Neuronal stem cell (in vitro differentiated cells): ENCODE data around the gene FBXO39.
A peak's percentile ranks its signal among the peaks of the same experiment; 100 is the strongest.

Experiments
- DNase-seq: peaks from one replicate; pipeline ENCODE4 v3.0.0-alpha.2; 2013; ENCODE audit warnings: low spot score
- H2AFZ ChIP-seq: one replicate; pipeline ENCODE4 v1.6.1; 2013; ENCODE audit warnings: mild to moderate bottlenecking, low read length, inconsistent platforms
- H2AK5ac ChIP-seq: 2 replicates; pipeline ENCODE4 v1.6.1; 2013; ENCODE audit warnings: low read depth, mild to moderate bottlenecking, inconsistent platforms, low read length, moderate library complexity, mixed read lengths
- H2BK120ac ChIP-seq: 2 replicates; pipeline ENCODE4 v1.6.1; 2013; ENCODE audit warnings: low read depth, mild to moderate bottlenecking, inconsistent platforms, low read length, moderate library complexity, mixed read lengths
- H2BK12ac ChIP-seq: one replicate; pipeline ENCODE4 v1.6.1; 2013; ENCODE audit warnings: low read length, inconsistent platforms
- H2BK15ac ChIP-seq: 2 replicates; pipeline ENCODE4 v1.6.1; 2013; ENCODE audit warnings: mild to moderate bottlenecking, low read length, inconsistent platforms, mixed read lengths
- H2BK5ac ChIP-seq: one replicate; pipeline ENCODE4 v1.6.1; 2013; ENCODE audit warnings: inconsistent platforms, mild to moderate bottlenecking, low read length, moderate library complexity
- H3K14ac ChIP-seq: one replicate; pipeline ENCODE4 v1.6.1; 2013; ENCODE audit warnings: low read length, inconsistent platforms
- H3K18ac ChIP-seq: 2 replicates; pipeline ENCODE4 v1.6.1; 2013; ENCODE audit warnings: low read length, inconsistent platforms
- H3K23ac ChIP-seq: 2 replicates; pipeline ENCODE4 v1.6.1; 2013; ENCODE audit warnings: low read depth, mild to moderate bottlenecking, mixed read lengths, low read length, inconsistent platforms; ENCODE audit not compliant: poor library complexity
- H3K27ac ChIP-seq: replicated peaks from 3 replicates; pipeline ENCODE4 v1.5.1; 2013; ENCODE audit warnings: low read length, inconsistent platforms
- H3K27me3 ChIP-seq, 3 experiments: 2 replicates each; pipeline ENCODE4 v1.6.1; 2013; ENCODE audit warnings: low read length in 3 of 3, mild to moderate bottlenecking in 2 of 3, inconsistent platforms in 1 of 3, low read depth in 1 of 3, mixed read lengths in 1 of 3, moderate library complexity in 1 of 3; ENCODE audit not compliant: control insufficient read depth in 3 of 3, insufficient read depth in 3 of 3
- H3K36me3 ChIP-seq, 2 donors: replicated peaks in 1 of 2; 2 replicates each; pipeline ENCODE4 v1.6.1; 2013; ENCODE audit warnings: low read length in 2 of 2; ENCODE audit not compliant: control insufficient read depth in 2 of 2, insufficient read depth in 2 of 2
- H3K4ac ChIP-seq: 2 replicates; pipeline ENCODE4 v1.6.1; 2013; ENCODE audit warnings: inconsistent platforms, mild to moderate bottlenecking, low read length, moderate library complexity
- H3K4me1 ChIP-seq, 2 donors: 1 replicate in 1 of 2; 2 replicates in 1 of 2; pipeline ENCODE4 v1.6.1; 2013; ENCODE audit warnings: low read length in 2 of 2, low read depth in 1 of 2; ENCODE audit not compliant: control insufficient read depth in 2 of 2, insufficient read depth in 1 of 2
- H3K4me2 ChIP-seq: one replicate; pipeline ENCODE4 v1.6.1; 2013; ENCODE audit warnings: mild to moderate bottlenecking, low read length, inconsistent platforms; ENCODE audit not compliant: insufficient read depth, poor library complexity, severe bottlenecking
- H3K4me3 ChIP-seq, 2 donors: 2 replicates each; pipeline ENCODE4 v1.5.1; 2013; ENCODE audit warnings: low read length in 2 of 2, mild to moderate bottlenecking in 2 of 2, inconsistent platforms in 1 of 2, moderate library complexity in 1 of 2
- H3K79me1 ChIP-seq: one replicate; pipeline ENCODE4 v1.6.1; 2013; ENCODE audit warnings: low read depth, mild to moderate bottlenecking, inconsistent platforms, low read length, moderate library complexity
- H3K9ac ChIP-seq: one replicate; pipeline ENCODE4 v1.6.1; 2013; ENCODE audit warnings: mild to moderate bottlenecking, low read depth, low read length, inconsistent platforms; ENCODE audit not compliant: poor library complexity
- H3K9me3 ChIP-seq, 2 donors: replicated peaks in 1 of 2; 2 replicates each; pipeline versions ENCODE3 to v1.6.1; 2013; ENCODE audit warnings: low read length in 2 of 2, mild to moderate bottlenecking in 2 of 2, inconsistent platforms in 1 of 2, low read depth in 1 of 2, mixed read lengths in 1 of 2, moderate library complexity in 1 of 2; ENCODE audit not compliant: control insufficient read depth in 2 of 2, insufficient read depth in 1 of 2
- H4K8ac ChIP-seq: one replicate; pipeline ENCODE4 v1.6.1; 2013; ENCODE audit warnings: low read depth, mild to moderate bottlenecking, inconsistent platforms, low read length, moderate library complexity
- H4K91ac ChIP-seq: one replicate; pipeline ENCODE4 v1.6.1; 2013; ENCODE audit warnings: low read length, low read depth, mild to moderate bottlenecking, inconsistent platforms; ENCODE audit not compliant: poor library complexity
- WGBS, 2 donors: extraction: QIAGEN DNeasy Blood & Tissue Kit; methylation state at CpG; one replicate each; pipeline ENCODE4 v1.1.7; 2013; ENCODE audit warnings: missing lambda C conversion rate in 2 of 2, mixed read lengths in 1 of 2; ENCODE audit not compliant: insufficient read length in 2 of 2, insufficient replicate concordance in 1 of 2; ENCODE audit errors: extremely low coverage in 2 of 2; 5-methylcytosine and 5-hydroxymethylcytosine counted together

Gene FBXO39

GRCh38 chr17:6796017-6796886 lies 20.2 kb downstream of the FBXO39 start:
- H3K79me1 ChIP-seq, result no peaks in the 10 kb centered on the region
- H2BK5ac ChIP-seq, result no peak overlapping the region
- WGBS, 2 donors, result no CpG with 5 or more reads among the region's 10 CpGs
- no peak overlapping the region for H3K23ac ChIP-seq
- no peak overlapping the region for H3K4ac ChIP-seq
- no peak overlapping the region for H3K27ac ChIP-seq
- no peak overlapping the region for H3K4me2 ChIP-seq
- DNase-seq, result no peak
- no peak overlapping the region for H3K18ac ChIP-seq
- no peak overlapping the region for H3K4me3 ChIP-seq
- no peak overlapping the region for H2BK120ac ChIP-seq
- H2AFZ ChIP-seq, result no peak overlapping the region
- H2BK12ac ChIP-seq, result no peak overlapping the region
- no peak overlapping the region for H2AK5ac ChIP-seq
- H3K4me1 ChIP-seq, result no peaks in the 10 kb centered on the region
- H3K36me3 ChIP-seq, result no peaks in the 10 kb centered on the region
- no peaks in the 10 kb centered on the region for H3K9me3 ChIP-seq
- H3K27me3 ChIP-seq, result peaks cover 0 to 7% (median 0%) of the 10 kb centered on the region in 3 experiments
- no peak overlapping the region for H4K8ac ChIP-seq
- H4K91ac ChIP-seq, result no peak overlapping the region
- no peak overlapping the region for H3K9ac ChIP-seq
- no peak overlapping the region for H2BK15ac ChIP-seq
- H3K14ac ChIP-seq, result no peak overlapping the region

- no CpG with 5 or more reads among the region's 2 CpGs for WGBS, 2 donors
- no peak overlapping the region for H2BK12ac ChIP-seq
- no peak overlapping the region for H3K4ac ChIP-seq
- H4K8ac ChIP-seq, result no peak overlapping the region
- H3K9me3 ChIP-seq, result no peaks in the 10 kb centered on the region
- H3K79me1 ChIP-seq, result no peaks in the 10 kb centered on the region
- H3K27me3 ChIP-seq, result peaks cover 0 to 7% (median 0%) of the 10 kb centered on the region in 3 experiments
- H2BK15ac ChIP-seq, result no peak overlapping the region
- no peak for DNase-seq
- no peak overlapping the region for H4K91ac ChIP-seq
- no peaks in the 10 kb centered on the region for H3K36me3 ChIP-seq
- no peak overlapping the region for H2BK5ac ChIP-seq
- no peaks in the 10 kb centered on the region for H3K4me1 ChIP-seq
- no peak overlapping the region for H3K9ac ChIP-seq
- H2BK120ac ChIP-seq, result no peak overlapping the region
- no peak overlapping the region for H2AK5ac ChIP-seq
- no peak overlapping the region for H3K4me3 ChIP-seq
- no peak overlapping the region for H3K14ac ChIP-seq
- H3K23ac ChIP-seq, result no peak overlapping the region
- no peak overlapping the region for H3K4me2 ChIP-seq
- no peak overlapping the region for H3K18ac ChIP-seq
- no peak overlapping the region for H3K27ac ChIP-seq
- no peak overlapping the region for H2AFZ ChIP-seq
Measured at GRCh38 chr17:6796887-6797490, 21.0 kb downstream of the FBXO39 start.

GRCh38 chr17:6797718-6798351 lies 21.8 kb downstream of the FBXO39 start:
- H2BK5ac ChIP-seq, result no peak overlapping the region
- no peak overlapping the region for H3K4me3 ChIP-seq
- H3K27me3 ChIP-seq, result no peaks in the 10 kb centered on the region
- H3K14ac ChIP-seq, result no peak overlapping the region
- WGBS, 2 donors, result no CpG with 5 or more reads among the region's 8 CpGs
- H2AFZ ChIP-seq, result peak overlapping the region; percentile 30
- no peak overlapping the region for H3K4ac ChIP-seq
- H3K27ac ChIP-seq, result no peak overlapping the region
- no peaks in the 10 kb centered on the region for H3K4me1 ChIP-seq
- no peak overlapping the region for H2BK120ac ChIP-seq
- DNase-seq, result no peak
- H2BK12ac ChIP-seq, result no peak overlapping the region
- H3K23ac ChIP-seq, result no peak overlapping the region
- no peak overlapping the region for H3K4me2 ChIP-seq
- no peak overlapping the region for H2AK5ac ChIP-seq
- no peaks in the 10 kb centered on the region for H3K9me3 ChIP-seq
- no peak overlapping the region for H3K18ac ChIP-seq
- no peaks in the 10 kb centered on the region for H3K79me1 ChIP-seq
- no peak overlapping the region for H4K91ac ChIP-seq
- no peak overlapping the region for H3K9ac ChIP-seq
- no peak overlapping the region for H2BK15ac ChIP-seq
- H3K36me3 ChIP-seq, result no peaks in the 10 kb centered on the region
- no peak overlapping the region for H4K8ac ChIP-seq

GRCh38 chr17:6799738-6800137 lies 23.7 kb downstream of the FBXO39 start:
- Histone ChIP-seq H2BK120ac (no peak overlapping the region), H2BK15ac (no peak overlapping the region), H4K8ac (no peak overlapping the region), H3K79me1 (no peaks in the 10 kb centered on the region), H2BK5ac (no peak overlapping the region), H3K4me1 (no peaks in the 10 kb centered on the region), H3K14ac (no peak overlapping the region), H4K91ac (no peak overlapping the region), H3K18ac (no peak overlapping the region), H3K4me2 (no peak overlapping the region), H2AK5ac (no peak overlapping the region), H2AFZ (peak overlapping the region; percentile 29), H3K4ac (no peak overlapping the region), H3K27ac (no peak overlapping the region), H3K9ac (no peak overlapping the region), H3K23ac (no peak overlapping the region), H3K9me3 (no peaks in the 10 kb centered on the region), H3K27me3 (no peaks in the 10 kb centered on the region), H2BK12ac (no peak overlapping the region), H3K4me3 (no peak overlapping the region), H3K36me3 (no peaks in the 10 kb centered on the region)
- WGBS, 2 donors, result no CpG with 5 or more reads among the region's 6 CpGs
- no peak for DNase-seq
